WI38 (cell line): ENCODE results near the gene GRAP.
A peak's percentile ranks its signal among the peaks of the same experiment; 100 is the strongest.

Source experiments
- H3K4me3 ChIP-seq: 2 replicates; pipeline ENCODE4 v1.5.1; 2011; ENCODE audit warnings: low read depth, mild to moderate bottlenecking, control low read depth, low read length
- TF ChIP-seq, protein P1 (sequence below): IDR thresholded peaks from 2 replicates; pipeline ENCODE4 v1.5.1; 2012; ENCODE audit warnings: low read depth, mild to moderate bottlenecking, control low read depth, low read length

The GRAP gene

DNA sequence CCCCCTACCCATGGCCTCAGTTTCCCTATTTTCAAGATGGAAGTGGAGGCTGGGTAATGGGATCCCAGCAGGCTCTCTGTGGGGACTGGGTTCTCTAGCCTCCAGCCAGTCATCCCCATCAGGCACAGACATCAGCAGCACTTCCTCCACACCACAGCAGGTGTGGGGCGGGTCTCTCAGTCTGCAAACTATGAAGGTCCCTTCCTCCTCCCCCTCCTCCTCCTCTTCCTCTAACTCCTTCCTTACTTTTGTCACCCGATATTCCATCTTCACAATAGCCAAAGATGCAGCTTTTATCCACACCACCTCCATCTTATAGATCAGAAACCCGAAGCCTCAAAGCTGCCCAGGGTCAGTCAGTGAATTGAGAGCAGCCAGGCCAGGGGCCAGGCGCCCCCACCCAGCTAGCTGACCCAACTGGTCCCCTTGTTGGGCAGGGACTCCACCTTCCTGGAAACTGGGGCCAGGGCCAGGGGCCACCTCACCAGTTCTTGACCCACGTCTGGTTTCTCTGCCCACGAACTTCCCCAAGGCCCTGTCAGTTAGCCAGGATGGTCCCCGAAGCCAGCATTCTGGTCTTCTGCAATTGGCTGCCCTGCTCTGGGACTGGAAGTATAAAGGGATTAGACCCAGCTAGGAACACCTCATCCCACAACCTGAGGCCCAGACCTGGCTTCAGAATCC is 44.7 kb downstream of the GRAP start:
- H3K4me3 ChIP-seq: peak overlapping the region; percentile 71; the same call in 1 of the 2 replicates
- TF ChIP-seq, protein P1, sequence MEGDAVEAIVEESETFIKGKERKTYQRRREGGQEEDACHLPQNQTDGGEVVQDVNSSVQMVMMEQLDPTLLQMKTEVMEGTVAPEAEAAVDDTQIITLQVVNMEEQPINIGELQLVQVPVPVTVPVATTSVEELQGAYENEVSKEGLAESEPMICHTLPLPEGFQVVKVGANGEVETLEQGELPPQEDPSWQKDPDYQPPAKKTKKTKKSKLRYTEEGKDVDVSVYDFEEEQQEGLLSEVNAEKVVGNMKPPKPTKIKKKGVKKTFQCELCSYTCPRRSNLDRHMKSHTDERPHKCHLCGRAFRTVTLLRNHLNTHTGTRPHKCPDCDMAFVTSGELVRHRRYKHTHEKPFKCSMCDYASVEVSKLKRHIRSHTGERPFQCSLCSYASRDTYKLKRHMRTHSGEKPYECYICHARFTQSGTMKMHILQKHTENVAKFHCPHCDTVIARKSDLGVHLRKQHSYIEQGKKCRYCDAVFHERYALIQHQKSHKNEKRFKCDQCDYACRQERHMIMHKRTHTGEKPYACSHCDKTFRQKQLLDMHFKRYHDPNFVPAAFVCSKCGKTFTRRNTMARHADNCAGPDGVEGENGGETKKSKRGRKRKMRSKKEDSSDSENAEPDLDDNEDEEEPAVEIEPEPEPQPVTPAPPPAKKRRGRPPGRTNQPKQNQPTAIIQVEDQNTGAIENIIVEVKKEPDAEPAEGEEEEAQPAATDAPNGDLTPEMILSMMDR: no peak

DNA sequence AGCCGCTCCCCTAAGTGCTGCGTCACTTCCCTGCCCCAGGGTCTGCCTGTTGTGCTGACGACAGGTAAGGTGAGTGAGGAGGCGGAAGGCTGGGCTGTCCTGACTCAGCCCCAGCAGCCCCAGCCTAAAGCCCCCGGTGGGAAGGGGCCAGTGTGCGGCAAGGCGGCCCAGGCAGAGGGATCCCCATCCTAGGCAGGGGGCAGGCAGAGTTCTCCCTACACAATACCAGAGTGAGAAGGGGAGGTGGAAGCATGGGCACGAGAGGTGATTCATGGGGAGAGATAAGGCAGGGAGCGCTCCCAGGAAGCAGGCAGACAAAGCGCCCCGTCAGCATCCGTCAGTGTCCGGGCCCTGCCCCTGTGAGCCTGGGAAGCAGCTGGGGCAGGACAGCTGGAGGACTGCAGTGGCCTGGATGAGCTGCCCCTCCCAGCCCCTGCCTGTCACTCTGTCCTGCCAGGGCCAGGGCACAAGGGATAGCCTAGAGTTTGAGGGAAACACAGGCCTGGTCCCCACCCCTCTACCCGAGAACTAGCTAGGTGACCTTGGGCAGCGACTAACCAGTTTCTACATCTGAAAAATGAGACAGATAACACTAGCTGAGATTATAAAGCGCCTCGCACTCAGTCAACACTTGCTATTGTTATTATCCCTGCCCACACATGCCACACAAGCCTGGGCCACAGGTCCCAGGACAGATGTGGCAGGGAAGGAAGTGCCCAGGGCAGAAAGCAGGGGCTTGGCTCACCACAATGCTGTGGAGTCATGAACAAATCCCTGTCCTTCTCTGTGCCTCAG is 46.0 kb downstream of the GRAP start:
- no peak overlapping the region for H3K4me3 ChIP-seq
- TF ChIP-seq, protein P1: no peak

DNA sequence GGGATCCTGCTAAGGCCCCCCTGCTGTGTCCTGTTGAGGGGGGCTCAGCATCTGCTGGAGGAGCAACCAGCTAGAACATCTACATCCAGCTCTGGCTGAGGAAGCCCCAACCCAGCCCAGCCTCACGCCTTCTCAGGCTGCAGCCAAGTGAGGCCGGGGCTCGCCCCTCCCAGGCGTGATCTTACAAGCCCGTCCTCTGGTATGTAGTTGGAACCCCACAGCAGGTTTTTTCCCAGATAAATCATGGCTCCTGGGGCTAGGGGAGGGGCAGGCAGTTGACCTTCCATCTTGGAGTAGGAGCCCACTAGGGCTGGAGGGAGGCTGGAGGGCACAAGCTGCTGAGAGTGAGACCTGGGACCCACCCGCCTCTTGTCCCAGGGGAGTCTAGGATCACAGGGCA is 46.8 kb downstream of the GRAP start:
- no peak overlapping the region for H3K4me3 ChIP-seq
- TF ChIP-seq, protein P1: no peak

DNA sequence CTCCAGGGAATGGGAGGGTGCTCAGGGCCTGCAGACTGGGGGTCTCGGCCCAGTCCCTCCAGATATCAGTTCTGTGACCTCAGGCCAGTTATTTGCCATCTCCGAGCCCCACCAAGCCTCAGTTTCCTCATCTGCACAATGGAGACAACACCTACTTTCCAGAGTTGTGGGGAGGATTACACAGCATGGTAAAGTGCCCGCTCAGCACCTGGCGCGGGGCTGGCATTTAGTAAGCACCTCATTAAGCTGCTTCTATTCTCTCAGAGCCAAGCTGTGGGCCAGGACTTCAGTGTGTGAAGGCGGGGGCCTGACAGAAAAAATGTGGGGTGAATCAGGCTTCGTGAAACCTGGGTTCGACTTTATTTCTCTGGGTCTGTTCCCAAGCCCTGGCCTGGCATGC is 47.4 kb downstream of the GRAP start:
- TF ChIP-seq, protein P1: no peak
- H3K4me3 ChIP-seq: no peak overlapping the region

DNA sequence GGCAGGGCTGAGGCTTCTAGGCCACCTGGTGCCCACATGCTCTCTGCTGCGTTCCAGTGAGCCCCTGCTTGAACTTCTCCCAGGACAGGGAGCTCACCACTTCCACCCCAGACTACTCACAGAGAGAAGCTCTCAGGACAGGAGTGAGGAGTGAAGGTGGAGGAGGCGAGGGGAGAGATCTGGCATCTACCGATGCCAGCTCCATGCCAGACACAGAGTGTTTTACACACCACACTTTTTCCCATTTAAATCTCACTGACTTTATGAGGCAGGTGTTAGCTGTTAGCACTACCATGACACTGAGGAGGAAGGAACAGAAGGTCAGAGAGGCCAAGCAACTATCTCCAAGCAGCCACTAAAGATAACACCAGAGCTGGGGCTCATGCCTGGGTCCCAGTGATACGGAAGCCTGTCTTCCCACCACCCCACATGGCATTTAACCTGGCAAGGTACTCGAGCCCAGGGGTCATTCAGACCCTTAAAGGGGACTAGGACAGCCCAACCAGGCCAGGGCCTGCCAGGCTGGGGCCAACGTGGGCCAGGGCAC is 49.0 kb downstream of the GRAP start:
- TF ChIP-seq, protein P1: no peak
- H3K4me3 ChIP-seq: no peak overlapping the region

DNA sequence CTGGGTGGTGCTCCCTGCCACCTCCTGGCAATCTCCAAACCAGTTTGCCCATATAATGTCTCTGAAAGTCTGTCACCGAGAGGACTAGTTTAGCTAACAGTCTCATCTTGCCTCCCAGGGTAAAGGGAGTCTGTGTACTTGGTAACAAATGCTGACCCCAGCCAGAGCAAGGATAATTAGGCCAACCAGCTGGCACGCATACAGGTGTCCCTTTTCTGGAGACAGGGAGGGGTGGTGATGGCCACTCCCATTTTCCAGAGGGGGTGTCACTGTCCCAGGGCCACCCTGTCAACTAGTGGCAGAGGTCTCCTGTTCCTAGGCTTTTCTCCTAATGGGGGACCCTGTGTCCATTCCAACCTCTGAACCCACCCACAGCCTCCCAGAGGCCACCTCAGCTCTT is 50.3 kb downstream of the GRAP start:
- TF ChIP-seq, protein P1: no peak
- no peak overlapping the region for H3K4me3 ChIP-seq

DNA sequence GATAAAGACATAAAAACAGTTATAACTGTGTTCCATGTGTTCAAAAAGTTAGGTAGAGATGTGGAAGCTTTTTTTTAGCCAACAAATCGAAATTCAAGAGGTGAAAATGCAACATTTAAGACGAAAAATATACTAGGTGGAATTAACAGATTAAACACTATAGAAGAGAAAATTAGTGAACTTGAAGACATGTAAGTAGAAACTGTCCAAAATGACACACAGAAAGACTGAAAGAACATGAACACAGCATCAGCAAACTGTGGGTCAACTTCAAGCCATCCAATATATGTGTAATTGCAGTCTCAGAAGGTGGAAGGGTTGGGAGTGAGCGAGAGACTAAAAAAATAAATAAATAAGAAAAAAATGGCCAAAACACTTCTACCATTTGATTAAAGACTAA is 51.5 kb downstream of the GRAP start:
- no peak overlapping the region for H3K4me3 ChIP-seq
- TF ChIP-seq, protein P1: no peak
